Pancreas (tissue), 10 donors: ENCODE data around the gene FAM47E. TPM values are rescaled to one million over a fixed set of nuclear protein-coding genes. Genes with fewer than 3 reads are reported as not detected.

ENCODE experiments used
- ATAC-seq, 4 donors: fragments of 200-7000 bp; cut with Tn5 transposase; one replicate each; pipeline versions ENCODE4 v1.8.0 to v1.9.1; 2020; ENCODE audit warnings: mild to moderate bottlenecking in 4 of 4, moderate library complexity in 4 of 4
- DNase-seq, 6 donors: peaks; one replicate each; pipeline ENCODE4 v3.0.0-alpha.2; 2020
- FAIRE-seq: peaks from 2 replicates; lab custom pipeline; 2012; peaks lifted over from hg19 to GRCh38; lab: Jason Lieb, UNC
- H3K27ac ChIP-seq, 4 donors: fragments of 200-600 bp; sonication (generic); 1 replicate in 3 of 4; 2 replicates in 1 of 4; pipeline versions ENCODE4 v1.5.0 to v1.8.0; 2020
- H3K27me3 ChIP-seq, 4 donors: fragments of 200-600 bp; one replicate each; pipeline ENCODE4 v1.8.0; 2021
- H3K36me3 ChIP-seq, 3 donors: fragments of 200-600 bp; sonication (generic) in 1 of 3; one replicate each; pipeline versions ENCODE4 v1.5.0 to v1.8.0; 2020 to 2021
- H3K4me1 ChIP-seq, 3 donors: fragments of 200-600 bp; one replicate each; pipeline ENCODE4 v1.8.0; 2021
- H3K4me3 ChIP-seq, 4 donors: fragments of 200-600 bp; sonication (generic) in 2 of 4; one replicate each; pipeline versions ENCODE4 v1.5.0 to v1.8.0; 2020 to 2021
- H3K9me3 ChIP-seq, 4 donors: fragments of 200-600 bp; one replicate each; pipeline ENCODE4 v1.8.0; 2021
- CTCF ChIP-seq, 4 donors: fragments of 200-600 bp; sonication (generic) in 3 of 4; IDR thresholded peaks; one replicate each; pipeline versions ENCODE4 v1.5.0 to v1.8.0; 2021; ENCODE audit warnings: antibody characterized with exemption in 4 of 4
- WGBS, 2 donors: extraction: QIAGEN DNeasy Blood & Tissue Kit; methylation state at CpG; one replicate each; pipeline ENCODE4 v1.1.7; 2013; 5-methylcytosine and 5-hydroxymethylcytosine counted together
- intact Hi-C, 3 donors: fragments of 100-400 bp; cut with DNase I; formaldehyde crosslinking; loops; one replicate each; pipeline versions ENCODE4 v1.11.1 to v1.14.2; 2022
- polyA plus RNA-seq, 2 donors: library from polyadenylated mRNA; stranded (reverse); fragments of 200-250 nt; gene quantifications; one replicate each; pipeline ENCODE4 v1.2.3, GENCODE V29; 2013
- total RNA-seq, 6 donors: library from RNA; stranded (reverse); fragmentation: NEBNext Ultra II Directional in 4 of 6; extraction: Animal tissue kit (Norgen Biotek cat#: 25700) in 4 of 6; gene quantifications; one replicate each; pipeline versions ENCODE4 v1.2.1 to v1.2.4, GENCODE V29; 2021 to 2023
- donor health status: healthy with polysubstance abuse.
- donor health status: DM: no; HTN: no; CAD: no; lungs with moderate emphysema.
- donor health status: DM: no; HTN: no; CAD: no.
- donor health status: control.
- donor health status: control.
- donor health status: Bipolar disorder and iron deficiency.
- donor health status: DM: yes; HTN: yes; CAD: no.
- donor health status: DM: no; HTN: no; CAD: no.
- donor health status: DM: no; HTN: no; CAD: no.
- donor health status: DM: yes; HTN: yes; CAD: no.

Gene FAM47E
- total and polyA plus RNA-seq, 8 donors: 3.6 to 14.8 (median 9.3) TPM

GRCh38 chr4:76315267-76315918 is 63.9 kb downstream of the FAM47E start:
- WGBS, 2 donors: 61 to 83% methylated on average over 7 of the region's 7 CpGs
- Histone ChIP-seq H3K27ac (no peak overlapping the region), H3K4me3 (no peak overlapping the region), H3K4me1 (no peaks in the 10 kb centered on the region), H3K27me3 (no peaks in the 10 kb centered on the region), H3K9me3 (no peaks in the 10 kb centered on the region), H3K36me3 (no peaks in the 10 kb centered on the region)
- ATAC-seq (no peak), FAIRE-seq (no peak), DNase-seq (no peak)
- TF ChIP-seq CTCF (IDR thresholded peaks at IDR 0.05): no peak
- intact Hi-C loops: no loop called here

- Histone ChIP-seq H3K4me1 (no peaks in the 10 kb centered on the region), H3K4me3 (no peak overlapping the region), H3K9me3 (no peaks in the 10 kb centered on the region), H3K27me3 (no peaks in the 10 kb centered on the region), H3K27ac (no peak overlapping the region), H3K36me3 (no peaks in the 10 kb centered on the region)
- ATAC-seq: no peak
- no peak for TF ChIP-seq CTCF (IDR thresholded peaks at IDR 0.05)
- DNase-seq: no peak
- FAIRE-seq: no peak
- WGBS, 2 donors: 85 to 94% methylated on average over 1 of the region's 1 CpG
- intact Hi-C loops: no loop called here
These were observed 64.6 kb downstream of the FAM47E start for GRCh38 chr4:76316131-76316530.

- intact Hi-C loops: no loop called here
- H3K36me3 ChIP-seq: no peaks in the 10 kb centered on the region
- DNase-seq (no peak), ATAC-seq (no peak), FAIRE-seq (no peak)
- H3K4me1 ChIP-seq: no peaks in the 10 kb centered on the region
- H3K27ac ChIP-seq: no peak overlapping the region
- TF ChIP-seq CTCF (IDR thresholded peaks at IDR 0.05): no peak
- H3K9me3 ChIP-seq: no peaks in the 10 kb centered on the region
- H3K4me3 ChIP-seq: no peak overlapping the region
- no peaks in the 10 kb centered on the region for H3K27me3 ChIP-seq
- 83 to 86% methylated on average over 3 of the region's 3 CpGs for WGBS, 2 donors
These were observed 70.7 kb downstream of the FAM47E start for GRCh38 chr4:76322236-76322635.

- DNase-seq (no peak), FAIRE-seq (no peak), ATAC-seq (no peak)
- Histone ChIP-seq H3K4me1 (no peaks in the 10 kb centered on the region), H3K27me3 (no peaks in the 10 kb centered on the region), H3K27ac (no peak overlapping the region), H3K9me3 (no peaks in the 10 kb centered on the region), H3K36me3 (no peaks in the 10 kb centered on the region), H3K4me3 (no peak overlapping the region)
- TF ChIP-seq CTCF (IDR thresholded peaks at IDR 0.05): no peak
- intact Hi-C loops: no loop called here
These were observed 73.6 kb downstream of the FAM47E start for GRCh38 chr4:76325072-76325471.

- Histone ChIP-seq H3K27me3 (no peaks in the 10 kb centered on the region), H3K4me3 (no peak overlapping the region), H3K27ac (no peak overlapping the region), H3K36me3 (no peaks in the 10 kb centered on the region), H3K9me3 (no peaks in the 10 kb centered on the region), H3K4me1 (no peaks in the 10 kb centered on the region)
- no peak for TF ChIP-seq CTCF (IDR thresholded peaks at IDR 0.05)
- DNase-seq (no peak), FAIRE-seq (no peak), ATAC-seq (no peak)
- intact Hi-C loops: no loop called here
These were observed 75.0 kb downstream of the FAM47E start for GRCh38 chr4:76326515-76326914.

Other genes starting within 250 kb of the FAM47E start
- gene CXCL9, start 244.2 kb upstream of the FAM47E start, total RNA-seq: under 1 TPM in 5 of 6 donors, not detected in 1; 0.05 to 0.87 (median 0.16) TPM
- gene CXCL9, start 244.2 kb upstream of the FAM47E start, polyA plus RNA-seq: under 1 TPM; 0.15 to 0.21 TPM
- 1 to 10 TPM in 1 of 6 donors, under 1 TPM in 2, not detected in 3; 0.38 to 1.7 (median 0.83) TPM for gene CXCL10, start 228.2 kb upstream of the FAM47E start, total RNA-seq
- gene CXCL10, start 228.2 kb upstream of the FAM47E start, polyA plus RNA-seq: under 1 TPM; 0.19 to 0.34 TPM
- 1 to 10 TPM in 4 of 6 donors, under 1 TPM in 2; 0.13 to 3.7 (median 2.2) TPM for gene CXCL11, start 215.7 kb upstream of the FAM47E start, total RNA-seq
- gene CXCL11, start 215.7 kb upstream of the FAM47E start, polyA plus RNA-seq: under 1 TPM; 0.72 to 0.73 TPM
- 1 to 10 TPM in 5 of 6 donors, under 1 TPM in 1; 0.32 to 7.5 (median 4.9) TPM for gene ART3, start 177.0 kb upstream of the FAM47E start, total RNA-seq
- gene ART3, start 177.0 kb upstream of the FAM47E start, polyA plus RNA-seq: 10 to 100 TPM in 1 of 2 donors, 1 to 10 TPM in 1; 2.5 to 14.4 TPM
- 10 to 100 TPM; 17.5 to 20.8 (median 19.2) TPM for gene NUP54, start 103.3 kb upstream of the FAM47E start, total RNA-seq
- 10 to 100 TPM; 15.6 to 21.7 TPM for gene NUP54, start 103.3 kb upstream of the FAM47E start, polyA plus RNA-seq
- gene SCARB2, start 37.9 kb upstream of the FAM47E start, total RNA-seq: 100 to 1,000 TPM in 1 of 6 donors, 10 to 100 TPM in 5; 65.4 to 123 (median 73.3) TPM
- gene SCARB2, start 37.9 kb upstream of the FAM47E start, polyA plus RNA-seq: 10 to 100 TPM; 36.8 to 50.7 TPM
- 1 to 10 TPM; 1.7 to 6.5 (median 2.6) TPM for gene STBD1, start 55.0 kb downstream of the FAM47E start, total RNA-seq
- 1 to 10 TPM; 3.6 to 5.0 TPM for gene STBD1, start 55.0 kb downstream of the FAM47E start, polyA plus RNA-seq
- gene CCDC158, start 169.4 kb downstream of the FAM47E start, total RNA-seq: under 1 TPM; 0.41 to 0.94 (median 0.63) TPM
- under 1 TPM; 0.19 to 0.73 TPM for gene CCDC158, start 169.4 kb downstream of the FAM47E start, polyA plus RNA-seq
- 10 to 100 TPM; 11.7 to 43.5 (median 21.3) TPM for gene SHROOM3, start 183.5 kb downstream of the FAM47E start, total RNA-seq
- gene SHROOM3, start 183.5 kb downstream of the FAM47E start, polyA plus RNA-seq: 1 to 10 TPM; 6.2 to 8.7 TPM